Cardiac septum (tissue), 1 donor: ENCODE results near the gene TEX19. TPM values are rescaled to one million over a fixed set of nuclear protein-coding genes. Genes with fewer than 3 reads are reported as not detected.
"Not testable (repeated sequence)": the region's sequence is repeated elsewhere in the genome, so short reads cannot be mapped to it uniquely, and the experiment has no call there.

ENCODE experiments used
- DNase-seq: peaks from one replicate; pipeline ENCODE4 v3.0.0-alpha.2; 2020; ENCODE audit warnings: low spot score
- intact Hi-C: fragments of 100-400 bp; cut with DNase I; formaldehyde crosslinking; loops from one replicate; pipeline ENCODE4 v1.14.0; 2022
- total RNA-seq: library from RNA; stranded (reverse); fragmentation: NEBNext Ultra II Directional; extraction: Animal tissue kit (Norgen Biotek cat#: 25700); gene quantifications from one replicate; pipeline ENCODE4 v1.2.1, GENCODE V29; 2021
- donor health status: DM: no; HTN: no; CAD: no.

TEX19 gene
- total RNA-seq, 1 donor from 2014 or later, result not detected

DNA sequence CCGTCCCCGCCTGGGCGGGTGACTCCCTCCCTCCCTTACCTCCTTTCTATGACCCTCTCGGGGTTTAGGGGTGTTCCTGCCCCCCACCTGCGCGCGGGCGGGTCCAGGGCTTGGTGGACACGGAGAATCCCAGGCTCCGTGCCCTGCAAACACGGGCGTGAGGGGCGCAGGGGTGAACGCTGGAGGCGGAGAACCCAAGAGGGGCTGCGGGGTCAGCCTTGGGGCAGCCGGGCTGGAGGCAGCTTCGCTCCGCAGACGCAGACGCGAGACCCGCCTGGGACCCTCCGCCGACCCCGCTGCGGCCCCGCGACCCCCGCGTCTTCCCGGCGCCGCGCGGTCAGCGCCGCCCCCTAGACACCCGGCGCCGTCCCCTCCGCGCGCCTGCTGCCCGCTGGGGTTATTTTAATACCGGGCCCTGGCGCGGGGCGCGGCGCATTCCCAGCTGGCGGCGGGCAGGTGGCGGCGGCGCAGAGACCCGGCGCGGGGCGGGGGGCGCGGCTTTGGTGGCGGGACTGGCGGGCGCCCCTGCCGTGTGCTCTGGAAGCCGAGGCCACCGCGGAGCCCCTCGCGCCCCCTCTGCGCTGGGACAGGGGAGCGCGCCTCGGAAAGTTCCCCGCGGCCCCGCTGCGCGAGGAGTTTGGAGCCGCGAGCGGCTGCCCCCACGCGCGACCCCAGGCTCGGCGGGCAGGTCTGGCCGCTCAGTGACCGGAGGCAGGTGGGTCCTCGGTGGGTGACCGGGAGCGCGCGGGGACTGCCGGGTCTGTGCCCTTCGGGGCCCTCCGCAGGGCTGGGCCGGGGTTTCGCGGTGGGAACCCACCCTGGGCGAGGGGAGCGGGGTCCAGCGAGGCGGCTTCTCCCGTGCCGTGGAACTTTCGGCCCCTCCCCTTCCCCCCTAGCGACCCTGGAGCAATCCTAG is 12.5 kb downstream of the TEX19 start, which contains the start of gene UTS2R:
Gene UTS2R, plus strand, starts transcription at position 433 of the 916 bp plus-strand sequence. CDS start 2,560 bp downstream, outside the sequence.
- intact Hi-C loops, result no loop called here
- DNase-seq, result no peak

DNA sequence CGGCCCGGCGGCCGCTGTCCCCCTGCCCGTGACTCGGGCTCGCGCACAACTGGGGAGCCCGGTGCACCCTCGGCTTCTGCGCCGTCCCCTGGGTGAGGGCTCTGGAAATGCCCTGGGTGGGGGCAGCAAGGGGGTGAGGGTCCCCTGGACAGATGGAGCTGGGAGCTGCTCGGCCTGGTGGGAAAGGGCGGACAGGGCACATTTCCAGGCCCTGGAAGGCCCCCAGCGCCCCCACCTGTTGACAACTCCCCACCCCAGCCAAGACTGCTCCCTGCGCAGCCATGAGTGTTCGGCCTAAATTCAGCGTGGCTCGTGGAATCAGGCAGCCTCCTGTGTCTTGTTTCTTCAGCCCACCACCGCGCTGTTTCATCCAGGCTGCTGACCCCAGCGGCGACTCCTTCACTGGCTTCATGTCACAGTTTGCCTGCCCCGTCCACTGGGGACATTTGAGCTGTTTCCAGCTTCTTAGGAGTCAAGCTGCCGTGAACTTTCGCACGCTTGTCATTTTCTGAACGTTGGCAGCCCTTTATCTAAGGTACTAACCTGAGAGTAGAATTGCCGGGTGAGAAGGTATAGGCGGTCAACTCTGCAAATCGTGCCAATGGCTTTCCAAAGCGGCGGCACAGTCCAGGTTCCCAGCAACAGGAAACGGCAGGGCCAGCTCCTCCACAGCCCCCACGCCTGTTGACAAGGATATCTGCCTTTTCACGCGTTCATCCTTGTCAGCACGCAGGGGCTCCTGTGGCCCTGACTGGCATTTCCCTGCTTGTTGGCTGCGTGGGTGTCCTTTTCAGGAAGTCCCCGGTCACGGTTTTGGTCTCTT is 13.4 kb downstream of the TEX19 start:
- DNase-seq, result no peak
- intact Hi-C loops, result no loop called here

DNA sequence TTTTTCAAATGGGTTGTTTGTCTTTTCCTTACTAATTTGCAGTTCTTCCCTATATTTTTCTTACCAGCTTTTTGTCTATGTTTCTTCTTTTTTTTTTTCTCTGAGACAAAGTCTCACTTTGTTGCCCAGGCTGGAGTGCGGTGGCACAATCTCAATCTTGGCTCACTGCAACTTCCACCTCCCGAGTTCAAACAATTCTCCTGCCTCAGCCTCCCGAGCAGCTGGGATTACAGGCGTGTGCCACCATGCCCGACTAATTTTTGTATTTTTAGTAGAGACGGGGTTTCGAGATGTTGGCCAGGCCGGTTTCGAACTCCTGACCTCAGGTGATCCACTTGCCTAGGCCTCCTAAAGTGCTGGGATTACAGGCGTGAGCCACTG is 14.0 kb downstream of the TEX19 start:
- DNase-seq, intact Hi-C loops: not testable (repeated sequence)

DNA sequence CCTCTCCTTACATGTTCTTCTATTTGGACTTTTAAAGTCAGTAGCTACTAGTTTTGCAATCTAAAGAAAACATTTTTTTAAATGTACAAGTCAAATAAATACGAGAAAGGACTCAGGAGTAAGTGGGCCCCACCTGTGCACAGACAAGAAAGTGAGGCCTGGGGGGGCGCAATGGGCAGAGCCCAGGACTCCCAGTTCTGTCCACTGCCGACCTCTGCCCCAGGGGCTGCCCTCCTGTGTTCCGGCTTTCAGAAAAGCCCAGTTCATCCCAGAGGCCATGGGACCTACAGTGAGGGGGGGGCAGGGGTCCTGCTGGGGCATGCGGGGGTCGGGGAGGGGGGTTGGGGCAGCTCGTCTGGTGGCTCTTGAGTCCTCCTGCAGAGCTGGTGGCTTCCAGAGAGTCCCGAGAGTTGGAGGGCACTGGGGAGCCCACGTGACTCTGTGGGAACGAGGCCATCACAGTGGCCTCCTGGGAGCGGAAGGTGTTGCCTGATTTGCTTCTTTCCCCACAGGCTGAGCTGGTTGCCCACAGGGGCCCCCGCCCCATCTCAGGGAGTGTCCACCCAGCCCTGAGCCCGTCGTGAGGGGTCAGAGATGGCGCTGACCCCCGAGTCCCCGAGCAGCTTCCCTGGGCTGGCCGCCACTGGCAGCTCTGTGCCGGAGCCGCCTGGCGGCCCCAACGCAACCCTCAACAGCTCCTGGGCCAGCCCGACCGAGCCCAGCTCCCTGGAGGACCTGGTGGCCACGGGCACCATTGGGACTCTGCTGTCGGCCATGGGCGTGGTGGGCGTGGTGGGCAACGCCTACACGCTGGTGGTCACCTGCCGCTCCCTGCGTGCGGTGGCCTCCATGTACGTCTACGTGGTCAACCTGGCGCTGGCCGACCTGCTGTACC is 14.9 kb downstream of the TEX19 start:
- no peak for DNase-seq
- intact Hi-C loops, result no loop called here

DNA sequence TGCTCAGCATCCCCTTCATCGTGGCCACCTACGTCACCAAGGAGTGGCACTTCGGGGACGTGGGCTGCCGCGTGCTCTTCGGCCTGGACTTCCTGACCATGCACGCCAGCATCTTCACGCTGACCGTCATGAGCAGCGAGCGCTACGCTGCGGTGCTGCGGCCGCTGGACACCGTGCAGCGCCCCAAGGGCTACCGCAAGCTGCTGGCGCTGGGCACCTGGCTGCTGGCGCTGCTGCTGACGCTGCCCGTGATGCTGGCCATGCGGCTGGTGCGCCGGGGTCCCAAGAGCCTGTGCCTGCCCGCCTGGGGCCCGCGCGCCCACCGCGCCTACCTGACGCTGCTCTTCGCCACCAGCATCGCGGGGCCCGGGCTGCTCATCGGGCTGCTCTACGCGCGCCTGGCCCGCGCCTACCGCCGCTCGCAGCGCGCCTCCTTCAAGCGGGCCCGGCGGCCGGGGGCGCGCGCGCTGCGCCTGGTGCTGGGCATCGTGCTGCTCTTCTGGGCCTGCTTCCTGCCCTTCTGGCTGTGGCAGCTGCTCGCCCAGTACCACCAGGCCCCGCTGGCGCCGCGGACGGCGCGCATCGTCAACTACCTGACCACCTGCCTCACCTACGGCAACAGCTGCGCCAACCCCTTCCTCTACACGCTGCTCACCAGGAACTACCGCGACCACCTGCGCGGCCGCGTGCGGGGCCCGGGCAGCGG is 15.7 kb downstream of the TEX19 start:
- DNase-seq, result no peak
- intact Hi-C loops, result no loop called here

DNA sequence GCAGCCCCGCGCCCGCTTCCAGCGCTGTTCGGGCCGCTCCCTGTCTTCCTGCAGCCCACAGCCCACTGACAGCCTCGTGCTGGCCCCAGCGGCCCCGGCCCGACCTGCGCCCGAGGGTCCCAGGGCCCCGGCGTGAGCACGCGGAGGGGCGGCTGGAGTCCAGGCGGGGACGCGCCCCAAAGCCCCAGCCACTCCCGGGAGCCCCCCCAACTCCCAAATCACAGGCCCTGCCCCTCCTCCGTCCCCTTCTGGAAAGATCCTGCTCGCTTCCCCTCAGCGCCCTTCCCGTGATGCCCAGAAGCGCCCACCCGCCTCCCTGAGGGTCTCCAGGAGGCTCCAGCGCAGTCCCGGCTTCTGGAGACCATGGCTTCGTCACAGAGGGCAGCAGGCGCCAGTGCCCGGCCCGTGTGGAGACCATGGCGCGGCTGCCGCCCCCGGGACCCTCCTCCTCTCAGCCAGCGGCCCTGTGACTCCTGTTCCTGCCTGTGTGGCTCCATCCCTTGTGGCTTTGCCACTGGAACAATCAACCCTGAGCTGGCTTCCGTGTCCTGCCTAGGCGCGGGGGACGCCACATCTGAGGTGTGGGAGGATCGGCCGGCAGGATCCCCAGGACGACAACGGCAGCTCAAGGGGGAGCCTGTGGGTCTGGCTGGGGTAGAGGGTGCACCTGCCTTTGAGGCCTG is 16.5 kb downstream of the TEX19 start:
- DNase-seq, result no peak
- intact Hi-C loops, result no loop called here

DNA sequence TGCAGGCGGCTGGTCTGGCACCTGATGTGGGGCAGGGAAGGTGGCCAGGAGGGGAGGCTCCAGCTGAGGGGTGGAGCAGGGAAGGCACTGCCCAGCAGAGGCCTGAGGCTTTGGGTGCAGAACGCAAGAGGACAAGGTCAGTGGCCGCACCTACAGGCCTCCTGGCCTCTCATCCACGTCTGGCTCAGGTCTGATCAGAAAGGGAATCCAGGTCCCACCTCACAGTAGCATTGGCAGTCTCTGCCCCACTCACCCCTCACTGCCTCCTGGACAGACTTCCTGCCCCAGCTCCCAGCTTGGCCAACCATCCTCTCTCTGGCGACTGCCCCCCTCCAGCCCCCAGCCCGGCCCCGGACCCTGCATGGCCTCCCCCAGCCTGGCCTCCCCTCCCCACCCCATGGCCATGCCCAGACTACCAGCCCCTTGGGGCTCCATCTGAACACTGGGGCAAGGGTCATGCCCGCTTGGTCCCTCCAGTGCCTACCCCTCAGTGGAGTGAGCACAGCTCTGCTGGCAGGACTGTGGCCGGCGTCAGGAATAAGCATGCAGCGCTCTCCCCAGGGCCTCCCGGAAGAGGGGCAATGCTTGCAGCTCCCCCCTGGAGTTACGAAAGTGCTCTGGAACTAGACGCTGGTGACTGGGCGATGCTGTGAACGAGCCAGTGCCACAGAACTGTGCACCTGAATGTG is 17.1 kb downstream of the TEX19 start:
- intact Hi-C loops, result no loop called here
- DNase-seq, result no peak

- DNase-seq, intact Hi-C loops: not testable (repeated sequence)
Measured at GRCh38 chr17:82377294-82377693, 18.2 kb downstream of the TEX19 start.

- intact Hi-C loops, result no loop called here
- DNase-seq, result no peak
Measured at GRCh38 chr17:82377924-82378740, 19.1 kb downstream of the TEX19 start.

DNA sequence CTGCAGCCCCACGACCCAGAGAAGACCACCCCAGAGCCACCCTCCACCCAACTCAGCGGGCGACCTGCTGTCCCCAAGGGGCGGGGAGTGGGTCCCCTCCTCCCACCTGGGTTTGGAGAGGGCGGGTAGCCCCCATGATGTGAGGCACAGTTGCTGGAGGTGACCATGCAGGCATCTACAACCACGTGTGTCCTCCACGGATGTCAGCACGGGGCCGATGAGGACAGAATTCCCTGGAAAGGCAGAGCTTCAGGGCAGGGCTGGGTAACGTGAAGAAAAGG is 19.6 kb downstream of the TEX19 start:
- DNase-seq, result no peak
- intact Hi-C loops, result no loop called here

DNA sequence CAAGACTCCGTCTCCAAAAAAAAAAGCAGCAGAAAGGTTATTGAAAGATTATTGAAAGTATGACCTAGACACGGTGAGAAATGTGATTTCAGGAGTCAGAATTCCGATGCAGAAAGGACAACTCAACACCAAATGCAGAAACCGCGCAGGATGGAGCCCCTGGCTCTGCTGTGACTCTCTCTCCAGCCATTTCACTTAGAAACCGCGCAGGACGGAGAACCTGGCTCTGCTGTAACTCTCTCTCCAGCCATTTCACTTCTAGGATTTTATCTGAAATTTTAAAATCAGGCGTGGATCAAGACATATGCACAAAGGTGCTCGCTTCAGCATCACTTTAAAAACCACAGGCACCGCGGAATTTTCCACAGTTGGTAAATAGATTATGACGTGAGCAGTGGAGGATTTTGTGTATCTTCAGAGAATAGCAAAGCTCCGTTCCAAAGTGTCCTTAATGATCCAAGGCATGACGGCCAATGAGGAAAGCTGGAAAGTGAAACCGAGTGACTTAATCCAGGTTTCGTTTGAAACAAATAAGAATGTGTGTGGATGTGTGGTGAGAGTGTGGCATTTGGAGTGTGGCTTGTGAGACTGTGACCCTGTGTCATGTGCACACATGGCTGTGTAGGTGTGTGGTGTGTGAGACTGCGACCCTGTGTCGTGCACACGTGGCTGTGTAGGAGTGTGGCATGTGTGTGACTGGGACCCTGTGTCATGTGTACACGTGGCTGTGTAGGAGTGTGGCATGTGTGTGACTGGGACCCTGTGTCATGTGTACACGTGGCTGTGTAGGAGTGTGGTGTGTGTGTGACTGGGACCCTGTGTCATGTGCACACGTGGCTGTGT is 22.0 kb downstream of the TEX19 start:
- DNase-seq, result no peak
- intact Hi-C loops, result no loop called here

GRCh38 chr17:82381703-82382009 is 22.6 kb downstream of the TEX19 start:
- intact Hi-C loops, DNase-seq: not testable (repeated sequence)

DNA sequence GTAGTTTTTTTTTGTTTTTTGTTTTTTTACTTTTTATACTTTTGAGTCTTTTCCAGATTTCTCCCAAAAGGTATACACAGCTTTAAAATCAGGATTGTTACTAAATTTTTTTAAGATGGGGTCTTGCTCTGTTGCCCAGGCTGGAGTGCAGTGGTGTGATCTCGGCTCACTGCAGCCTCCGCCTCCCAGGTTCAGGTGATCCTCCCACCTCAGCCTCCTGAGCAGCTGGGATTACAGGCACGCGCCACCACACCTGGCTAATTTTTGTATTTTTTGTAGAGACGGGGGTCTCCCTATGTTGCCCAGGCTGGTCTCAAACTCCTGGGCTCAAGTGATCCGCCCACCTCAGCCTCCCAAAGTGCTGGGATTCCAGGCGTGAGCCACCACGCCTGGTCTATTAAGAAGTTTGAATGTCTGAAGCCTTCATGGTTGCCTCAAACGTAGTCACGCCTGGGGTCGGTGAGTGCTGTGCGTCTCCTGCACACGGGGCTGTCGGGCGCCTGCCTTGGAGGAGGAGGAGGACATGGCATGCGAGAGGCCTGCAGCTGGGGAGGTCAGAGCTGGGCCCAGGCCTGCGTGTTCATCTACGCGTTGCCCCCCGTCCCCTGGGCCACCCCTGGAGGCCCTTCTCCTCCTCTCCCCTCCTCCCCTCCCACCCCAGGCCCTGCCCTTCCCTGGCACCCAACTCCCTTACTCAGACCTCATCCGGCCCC is 23.3 kb downstream of the TEX19 start:
- DNase-seq, intact Hi-C loops: not testable (repeated sequence)

DNA sequence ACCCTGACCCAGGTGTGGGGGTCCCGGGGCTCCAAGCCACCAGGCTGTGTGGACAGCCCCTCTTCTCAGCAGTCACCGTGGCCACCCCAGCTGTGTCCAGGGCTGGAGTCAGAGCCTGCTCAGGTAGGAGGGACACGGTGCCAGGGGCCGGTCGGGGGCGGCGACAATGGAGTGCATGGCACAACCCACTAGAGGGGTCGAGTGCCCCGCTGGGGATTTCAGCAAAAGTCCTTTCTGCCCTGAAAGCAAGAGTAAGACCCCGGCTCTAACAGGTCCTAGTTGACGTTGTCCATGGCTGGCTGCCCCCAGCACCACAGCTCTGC is 23.8 kb downstream of the TEX19 start:
- intact Hi-C loops, result no loop called here
- DNase-seq, result no peak

DNA sequence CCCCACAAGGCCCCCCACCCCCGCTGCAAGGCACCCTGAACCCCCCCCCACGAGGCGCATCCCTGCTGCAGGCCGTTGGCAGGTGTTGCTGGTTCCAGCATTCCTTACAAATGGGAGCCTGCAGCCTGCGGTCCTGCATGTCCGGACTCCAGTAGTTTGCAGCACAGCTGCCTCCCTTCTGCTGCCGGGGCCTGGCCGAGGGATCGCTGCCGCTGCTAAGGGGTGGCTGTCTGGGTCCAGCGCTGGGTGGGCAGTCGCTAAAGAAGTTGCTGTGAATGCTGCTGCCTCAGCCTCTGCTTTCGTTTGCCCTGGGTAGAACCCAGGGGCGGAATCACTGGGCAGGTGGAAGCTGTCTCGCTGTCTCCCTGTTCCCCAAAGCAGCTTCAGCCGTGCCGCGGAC is 24.4 kb downstream of the TEX19 start:
- intact Hi-C loops, result no loop called here
- DNase-seq, result no peak

DNA sequence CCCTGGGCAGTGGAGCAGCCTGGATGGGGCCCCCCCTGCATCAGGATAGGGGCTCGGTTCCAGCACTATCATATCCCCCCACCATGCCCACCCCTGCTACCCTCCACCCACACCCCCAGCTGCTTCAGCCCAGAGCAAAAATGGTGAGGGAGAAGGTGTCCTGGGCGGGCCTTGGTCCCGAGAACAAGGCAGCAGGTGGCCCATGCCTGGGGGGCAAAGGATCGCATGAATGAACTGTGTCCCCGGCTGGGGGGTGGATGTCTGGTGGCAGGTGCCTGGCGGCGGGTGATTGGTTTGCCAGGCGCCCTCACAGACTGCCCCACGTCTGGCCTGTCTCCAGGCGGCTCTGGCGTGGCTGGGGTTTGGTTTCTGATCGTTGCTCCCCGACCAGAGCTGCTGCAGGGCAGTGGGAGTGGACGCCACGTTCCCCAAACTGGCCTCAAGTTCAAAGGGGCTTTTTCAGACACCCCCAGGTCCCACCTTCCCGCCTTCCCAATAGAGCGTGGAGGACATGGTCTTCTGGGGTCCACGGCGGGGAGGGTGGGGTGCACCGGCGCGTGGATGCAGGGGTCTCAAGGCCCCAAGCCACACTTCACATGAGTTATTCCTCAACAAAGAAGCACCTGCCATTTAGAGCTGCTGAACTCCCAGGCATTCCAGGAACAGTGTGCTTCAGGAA is 25.1 kb downstream of the TEX19 start:
- no peak for DNase-seq
- intact Hi-C loops, result no loop called here
